ENCODE results near the gene GRM5.

- TF ChIP-seq CTCF (conservative IDR thresholded peaks at IDR 0.05) (no peak), EZH2 (IDR thresholded peaks at IDR 0.05; ENCODE audit: low read depth) (no peak)
Observed at GRCh38 chr11:88480223-88480622, 585.6 kb downstream of the GRM5 start.

All from PC-9 (cell line).